OCI-LY1 (cell line): Measurements from ENCODE around the gene RNF207.

Source experiments
- CTCF ChIP-seq: fragments of 200-600 bp; sonication (generic), shearing (Covaris generic); IDR thresholded peaks from 2 replicates; pipeline ENCODE4 v1.5.1; 2017; ENCODE audit warnings: mild to moderate bottlenecking, antibody characterized with exemption, low read length, moderate library complexity, mixed read lengths
- EZH2 ChIP-seq: fragments of 200-600 bp; sonication (generic), shearing (Covaris generic); IDR thresholded peaks from 2 replicates; pipeline ENCODE4 v1.8.0; 2017; ENCODE audit warnings: borderline replicate concordance, mixed run types, mild to moderate bottlenecking, antibody characterized with exemption, low read length, moderate library complexity, mixed read lengths

DNA sequence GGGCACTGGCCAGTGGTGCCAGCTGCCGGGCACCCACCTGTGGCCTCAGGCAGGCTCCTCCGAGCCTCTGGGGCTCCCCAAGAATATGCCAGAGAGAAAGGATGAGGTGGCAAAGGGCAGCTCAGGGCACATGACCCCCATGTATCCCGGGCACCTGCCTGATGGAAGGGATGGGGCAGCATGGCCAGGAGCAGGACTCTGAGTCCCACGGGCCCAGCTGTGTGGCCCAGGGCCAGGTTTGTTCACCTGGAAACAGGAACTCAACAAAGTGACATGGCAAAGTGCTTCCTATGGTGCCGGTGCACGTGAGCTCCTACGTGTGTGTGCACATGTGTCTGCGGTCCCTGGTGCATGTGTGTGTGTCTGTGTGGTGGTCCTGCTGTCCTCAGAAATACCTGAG lies 64.5 kb downstream of the RNF207 start:
- TF ChIP-seq CTCF = no peak
- no peak for TF ChIP-seq EZH2
